KOPT-K1 (cell line): ENCODE data around the gene GSAP.

ENCODE experiments used
- H3K27ac ChIP-seq: fragments of 200-600 bp; sonication (generic); 2 replicates; pipeline ENCODE4 v1.5.1; 2016; ENCODE audit warnings: antibody characterized with exemption, mild to moderate bottlenecking, low read depth, low read length; ENCODE audit not compliant: poor library complexity, severe bottlenecking
- H3K36me3 ChIP-seq: fragments of 200-600 bp; sonication (generic); 2 replicates; pipeline ENCODE4 v1.5.1; 2017; ENCODE audit warnings: antibody characterized with exemption, mild to moderate bottlenecking, low read length, moderate library complexity; ENCODE audit not compliant: insufficient read depth
- H3K9me3 ChIP-seq: fragments of 200-600 bp; sonication (generic); 2 replicates; pipeline ENCODE4 v1.5.1; 2017; ENCODE audit warnings: antibody characterized with exemption, low read length, mild to moderate bottlenecking; ENCODE audit not compliant: insufficient read depth, poor library complexity, severe bottlenecking

Gene GSAP

DNA sequence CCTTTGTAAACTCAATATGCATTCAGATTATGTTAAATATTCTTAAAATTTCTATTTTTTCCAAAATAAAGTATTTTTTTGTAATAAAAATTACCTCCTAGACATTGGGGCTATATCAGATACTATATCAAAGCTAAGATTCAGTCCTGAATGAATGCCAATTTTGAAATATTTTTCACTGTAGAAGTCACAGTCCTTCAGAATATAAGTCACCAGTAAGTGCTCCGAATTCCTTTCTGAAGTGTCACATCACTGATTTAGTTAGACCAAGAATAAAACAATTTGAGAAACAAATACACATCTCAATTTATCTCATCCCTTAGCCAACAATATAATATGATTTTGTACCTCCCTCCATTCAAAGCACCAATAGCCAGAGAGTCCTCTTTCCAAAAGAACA is 33.9 kb upstream of the GSAP start:
- H3K27ac ChIP-seq = no peak overlapping the region
- no peaks in the 10 kb centered on the region for H3K9me3 ChIP-seq
- no peaks in the 10 kb centered on the region for H3K36me3 ChIP-seq

- H3K9me3 ChIP-seq = no peaks in the 10 kb centered on the region
- H3K36me3 ChIP-seq = no peaks in the 10 kb centered on the region
- H3K27ac ChIP-seq = no peak overlapping the region
Observed at GRCh38 chr7:77447616-77448015, 31.5 kb upstream of the GSAP start.

- Histone ChIP-seq H3K9me3 (no peaks in the 10 kb centered on the region), H3K36me3 (no peaks in the 10 kb centered on the region), H3K27ac (no peak overlapping the region)
Observed at GRCh38 chr7:77444123-77444522, 28.0 kb upstream of the GSAP start.

GRCh38 chr7:77443042-77443441 is 26.9 kb upstream of the GSAP start:
- Histone ChIP-seq H3K9me3 (no peaks in the 10 kb centered on the region), H3K27ac (no peak overlapping the region), H3K36me3 (no peaks in the 10 kb centered on the region)

DNA sequence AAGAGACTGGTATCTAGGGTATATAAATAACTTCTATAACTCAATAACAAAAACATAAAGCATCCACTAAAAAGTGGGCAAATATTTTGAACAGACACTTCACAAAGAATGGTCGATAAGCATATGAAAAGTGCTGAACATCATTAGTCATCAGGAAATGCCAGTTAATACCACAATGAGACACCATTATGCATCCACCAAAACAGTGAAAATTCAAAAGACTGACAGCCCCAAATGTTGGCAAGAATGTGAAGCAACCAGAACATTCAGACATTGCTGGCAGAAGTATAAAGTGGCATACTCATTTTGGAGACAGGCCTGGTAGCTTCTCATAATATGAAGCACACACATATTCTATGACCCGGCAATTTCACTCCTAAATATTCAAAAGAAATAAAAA is 26.5 kb upstream of the GSAP start:
- no peak overlapping the region for H3K27ac ChIP-seq
- H3K36me3 ChIP-seq = no peaks in the 10 kb centered on the region
- H3K9me3 ChIP-seq = no peaks in the 10 kb centered on the region

- Histone ChIP-seq H3K27ac (no peak overlapping the region), H3K36me3 (no peaks in the 10 kb centered on the region)
Observed at GRCh38 chr7:77441046-77441445, 24.9 kb upstream of the GSAP start.

GRCh38 chr7:77439572-77439971 is 23.4 kb upstream of the GSAP start:
- H3K27ac ChIP-seq = no peak overlapping the region
- H3K9me3 ChIP-seq = no peaks in the 10 kb centered on the region

More at GRCh38 chr7:77441046-77441445, 24.9 kb upstream of the GSAP start:
- no peaks in the 10 kb centered on the region for H3K9me3 ChIP-seq

GRCh38 chr7:77438131-77438530 is 22.0 kb upstream of the GSAP start:
- H3K27ac ChIP-seq = no peak overlapping the region
- H3K36me3 ChIP-seq = no peaks in the 10 kb centered on the region
- no peaks in the 10 kb centered on the region for H3K9me3 ChIP-seq

More at GRCh38 chr7:77439572-77439971, 23.4 kb upstream of the GSAP start:
- no peaks in the 10 kb centered on the region for H3K36me3 ChIP-seq

GRCh38 chr7:77434570-77435275 is 18.6 kb upstream of the GSAP start:
- no peaks in the 10 kb centered on the region for H3K9me3 ChIP-seq
- no peaks in the 10 kb centered on the region for H3K36me3 ChIP-seq
- no peak overlapping the region for H3K27ac ChIP-seq

GRCh38 chr7:77433901-77434300 is 17.8 kb upstream of the GSAP start:
- Histone ChIP-seq H3K9me3 (no peaks in the 10 kb centered on the region), H3K36me3 (no peaks in the 10 kb centered on the region), H3K27ac (no peak overlapping the region)

DNA sequence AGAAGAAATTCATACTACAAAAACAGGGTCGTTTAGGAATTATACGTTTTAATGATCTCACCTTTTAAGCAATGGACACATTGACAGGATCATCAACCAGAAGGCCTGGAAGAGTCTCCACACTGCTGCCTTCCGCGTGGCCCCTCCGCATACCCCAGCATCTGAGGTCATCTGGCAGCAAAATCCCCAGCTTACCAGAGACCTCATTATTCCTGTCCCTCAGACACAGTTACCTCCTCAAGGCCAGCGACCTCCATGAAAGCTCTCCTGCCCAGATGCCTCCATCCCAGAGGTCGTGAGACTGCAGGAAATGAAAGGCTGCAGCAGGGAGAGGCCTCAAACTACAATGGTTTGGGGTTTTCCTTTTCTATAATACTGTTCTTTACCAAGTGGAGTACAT is 14.8 kb upstream of the GSAP start:
- no peaks in the 10 kb centered on the region for H3K9me3 ChIP-seq
- H3K36me3 ChIP-seq = no peaks in the 10 kb centered on the region
- H3K27ac ChIP-seq = no peak overlapping the region

- Histone ChIP-seq H3K27ac (no peak overlapping the region), H3K9me3 (no peaks in the 10 kb centered on the region), H3K36me3 (no peaks in the 10 kb centered on the region)
Observed at GRCh38 chr7:77428777-77429231, 12.7 kb upstream of the GSAP start.

- Histone ChIP-seq H3K27ac (no peak overlapping the region), H3K9me3 (no peaks in the 10 kb centered on the region)
Observed at GRCh38 chr7:77427996-77428603, 12.0 kb upstream of the GSAP start.

GRCh38 chr7:77426521-77427051 is 10.4 kb upstream of the GSAP start:
- Histone ChIP-seq H3K27ac (no peak overlapping the region), H3K9me3 (no peaks in the 10 kb centered on the region), H3K36me3 (no peaks in the 10 kb centered on the region)

More at GRCh38 chr7:77427996-77428603, 12.0 kb upstream of the GSAP start:
- no peaks in the 10 kb centered on the region for H3K36me3 ChIP-seq

GRCh38 chr7:77426052-77426404 is 9.9 kb upstream of the GSAP start:
- H3K27ac ChIP-seq = no peak overlapping the region
- H3K9me3 ChIP-seq = no peaks in the 10 kb centered on the region
- H3K36me3 ChIP-seq = no peaks in the 10 kb centered on the region
